HL-60 (cell line): ENCODE measurements around the gene TMEM100.

ENCODE experiments used
- DNase-seq, 2 experiments: peaks; one replicate each; pipeline ENCODE4 v3.0.0-alpha.2; 2010 to 2020; ENCODE audit warnings: low read depth in 1 of 2, low spot score in 1 of 2
- H3K27ac ChIP-seq: fragments of 250-450 bp; sonication (Bioruptor Pico); replicated peaks from 2 replicates; pipeline ENCODE4 v1.5.1; 2020; ENCODE audit warnings: mild to moderate bottlenecking, moderate library complexity
- H3K27me3 ChIP-seq: fragments of 250-450 bp; sonication (Bioruptor Pico); 2 replicates; pipeline ENCODE4 v1.5.1; 2021; ENCODE audit warnings: mild to moderate bottlenecking, moderate library complexity; ENCODE audit not compliant: insufficient read depth, poor library complexity, severe bottlenecking
- H3K4me3 ChIP-seq: replicated peaks from 2 replicates; pipeline ENCODE4 v1.5.1; 2011; ENCODE audit warnings: mild to moderate bottlenecking, control low read depth, low read length; ENCODE audit not compliant: insufficient read depth
- GABPA ChIP-seq: IDR thresholded peaks from 2 replicates; pipeline ENCODE4 v1.6.1; 2012; ENCODE audit warnings: low read depth
- POLR2AphosphoS5 ChIP-seq: IDR thresholded peaks from 2 replicates; pipeline ENCODE4 v1.6.1; 2012; ENCODE audit warnings: low read depth
- REST ChIP-seq: IDR thresholded peaks from 2 replicates; pipeline ENCODE4 v1.6.1; 2012; ENCODE audit warnings: low read depth; ENCODE audit not compliant: insufficient replicate concordance
- SPI1 ChIP-seq: IDR thresholded peaks from 2 replicates; pipeline ENCODE4 v1.6.1; 2012; ENCODE audit warnings: low read depth, mild to moderate bottlenecking, borderline replicate concordance
- TF ChIP-seq, protein P1 (sequence below): IDR thresholded peaks from one replicate; pipeline ENCODE4 v1.5.1; 2011; ENCODE audit warnings: low read length, control low read depth, inconsistent platforms; ENCODE audit not compliant: insufficient read depth

Gene TMEM100

GRCh38 chr17:55735731-55736405 is 13.2 kb upstream of the TMEM100 start:
- TF ChIP-seq, protein P1, sequence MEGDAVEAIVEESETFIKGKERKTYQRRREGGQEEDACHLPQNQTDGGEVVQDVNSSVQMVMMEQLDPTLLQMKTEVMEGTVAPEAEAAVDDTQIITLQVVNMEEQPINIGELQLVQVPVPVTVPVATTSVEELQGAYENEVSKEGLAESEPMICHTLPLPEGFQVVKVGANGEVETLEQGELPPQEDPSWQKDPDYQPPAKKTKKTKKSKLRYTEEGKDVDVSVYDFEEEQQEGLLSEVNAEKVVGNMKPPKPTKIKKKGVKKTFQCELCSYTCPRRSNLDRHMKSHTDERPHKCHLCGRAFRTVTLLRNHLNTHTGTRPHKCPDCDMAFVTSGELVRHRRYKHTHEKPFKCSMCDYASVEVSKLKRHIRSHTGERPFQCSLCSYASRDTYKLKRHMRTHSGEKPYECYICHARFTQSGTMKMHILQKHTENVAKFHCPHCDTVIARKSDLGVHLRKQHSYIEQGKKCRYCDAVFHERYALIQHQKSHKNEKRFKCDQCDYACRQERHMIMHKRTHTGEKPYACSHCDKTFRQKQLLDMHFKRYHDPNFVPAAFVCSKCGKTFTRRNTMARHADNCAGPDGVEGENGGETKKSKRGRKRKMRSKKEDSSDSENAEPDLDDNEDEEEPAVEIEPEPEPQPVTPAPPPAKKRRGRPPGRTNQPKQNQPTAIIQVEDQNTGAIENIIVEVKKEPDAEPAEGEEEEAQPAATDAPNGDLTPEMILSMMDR: peak; percentile 57
- TF ChIP-seq SPI1: peak; percentile 68; the same call in 1 of the 2 replicates
- no peak for TF ChIP-seq POLR2AphosphoS5
- peak in 1 of 2 experiments; percentile 61 for DNase-seq
- Histone ChIP-seq H3K4me3 (no peak overlapping the region), H3K27me3 (no peaks in the 10 kb centered on the region), H3K27ac (no peak overlapping the region)

- no peak for TF ChIP-seq SPI1
- TF ChIP-seq GABPA: no peak
- TF ChIP-seq, protein P1: no peak
- TF ChIP-seq REST: no peak
- TF ChIP-seq POLR2AphosphoS5: no peak
- no peak for DNase-seq
- no peaks in the 10 kb centered on the region for H3K27me3 ChIP-seq
- H3K27ac ChIP-seq: no peak overlapping the region
- H3K4me3 ChIP-seq: no peak overlapping the region
These were observed 11.6 kb upstream of the TMEM100 start for GRCh38 chr17:55734128-55734781.

- no peak overlapping the region for H3K27ac ChIP-seq
- TF ChIP-seq SPI1 (no peak), REST (no peak), POLR2AphosphoS5 (no peak), GABPA (no peak)
- TF ChIP-seq, protein P1: no peak
- no peak for DNase-seq
- no peaks in the 10 kb centered on the region for H3K27me3 ChIP-seq
- H3K4me3 ChIP-seq: no peak overlapping the region
These were observed 9.1 kb upstream of the TMEM100 start for GRCh38 chr17:55731586-55732250.
